Naive thymus-derived CD4-positive, alpha-beta T cell (primary cell): ENCODE results near the gene GGCX. TPM values are rescaled to one million over a fixed set of nuclear protein-coding genes. Genes with fewer than 3 reads are reported as not detected.

Experiments used
- ATAC-seq: fragments of 150-1000 bp; cut with Tn5 transposase; 2 replicates; pipeline ENCODE4 v1.10.0; 2021; ENCODE audit warnings: mild to moderate bottlenecking, moderate library complexity
- CTCF ChIA-PET: fragments of 350-600 bp; sonication (Branson Sonifier 250); formaldehyde crosslinking; loops from one replicate; lab custom pipeline; 2021; ENCODE audit warnings: antibody characterized with exemption; lab: Charles Lee
- POLR2A ChIA-PET: fragments of 350-600 bp; sonication (Branson Sonifier 250); formaldehyde crosslinking; loops from one replicate; lab custom pipeline; 2021; ENCODE audit warnings: antibody characterized with exemption, inconsistent platforms; lab: Charles Lee
- DNase-seq, 9 donors: peaks; one replicate each; pipeline versions ENCODE4 v3.0.0 to v3.0.0-alpha.2; 2020 to 2022; ENCODE audit warnings: mixed read lengths in 1 of 9
- H3K27ac ChIP-seq: one replicate; pipeline ENCODE4 v1.7.0; 2013; ENCODE audit warnings: mild to moderate bottlenecking, low read depth, low read length, moderate library complexity
- H3K27me3 ChIP-seq, 2 donors: one replicate each; pipeline ENCODE4 v1.7.0; 2013; ENCODE audit warnings: low read length in 2 of 2, mild to moderate bottlenecking in 2 of 2, moderate library complexity in 2 of 2; ENCODE audit not compliant: control insufficient read depth in 2 of 2, insufficient read depth in 2 of 2
- H3K36me3 ChIP-seq, 3 experiments: 1 replicate in 2 of 3; 2 replicates in 1 of 3; pipeline ENCODE4 v1.7.0; 2013; ENCODE audit warnings: low read length in 3 of 3, mild to moderate bottlenecking in 3 of 3, moderate library complexity in 1 of 3; ENCODE audit not compliant: insufficient read depth in 3 of 3, control insufficient read depth in 2 of 3
- H3K4me1 ChIP-seq, 2 donors: one replicate each; pipeline ENCODE4 v1.7.0; 2013; ENCODE audit warnings: low read length in 2 of 2, mild to moderate bottlenecking in 2 of 2, moderate library complexity in 1 of 2; ENCODE audit not compliant: control insufficient read depth in 2 of 2, insufficient read depth in 2 of 2
- H3K4me3 ChIP-seq: 2 replicates; pipeline ENCODE4 v1.7.0; 2013; ENCODE audit warnings: mild to moderate bottlenecking, low read length
- H3K9me3 ChIP-seq, 3 experiments: 1 replicate in 2 of 3; 2 replicates in 1 of 3; pipeline ENCODE4 v1.7.0; 2013; ENCODE audit warnings: low read length in 3 of 3; ENCODE audit not compliant: control insufficient read depth in 2 of 3
- H3K27ac Mint-ChIP-seq, 9 donors: one replicate each; pipeline ENCODE4 v1.8.0; 2020 to 2022; ENCODE audit warnings: mixed read lengths in 9 of 9, mild to moderate bottlenecking in 8 of 9, moderate library complexity in 5 of 9, inconsistent platforms in 2 of 9
- H3K27me3 Mint-ChIP-seq, 5 donors: one replicate each; pipeline ENCODE4 v1.8.0; 2021 to 2022; ENCODE audit warnings: mixed read lengths in 5 of 5, mild to moderate bottlenecking in 1 of 5
- H3K36me3 Mint-ChIP-seq, 5 donors: one replicate each; pipeline ENCODE4 v1.8.0; 2020 to 2022; ENCODE audit warnings: mixed read lengths in 5 of 5, mild to moderate bottlenecking in 3 of 5, inconsistent platforms in 1 of 5
- H3K4me1 Mint-ChIP-seq, 7 donors: one replicate each; pipeline ENCODE4 v1.8.0; 2020 to 2022; ENCODE audit warnings: mixed read lengths in 7 of 7, mild to moderate bottlenecking in 3 of 7, inconsistent platforms in 1 of 7
- H3K4me3 Mint-ChIP-seq, 10 donors: one replicate each; pipeline ENCODE4 v1.8.0; 2020 to 2022; ENCODE audit warnings: mild to moderate bottlenecking in 10 of 10, mixed read lengths in 10 of 10, moderate library complexity in 6 of 10, inconsistent platforms in 2 of 10
- H3K9me3 Mint-ChIP-seq, 11 donors: one replicate each; pipeline ENCODE4 v1.8.0; 2020 to 2022; ENCODE audit warnings: mixed read lengths in 11 of 11, mild to moderate bottlenecking in 4 of 11, inconsistent platforms in 1 of 11, moderate library complexity in 1 of 11
- intact Hi-C, 2 donors: fragments of 100-400 bp; cut with micrococcal nuclease; formaldehyde crosslinking; loops; one replicate each; pipeline ENCODE4 v1.15.1; 2023
- polyA plus RNA-seq, 2 donors: library from polyadenylated mRNA; unstranded; fragments of 300-500 nt; fragmentation: Illumina TruSeq; gene quantifications; one replicate each; pipeline ENCODE4 v1.2.3, GENCODE V29; 2021
- total RNA-seq, 6 experiments: library from RNA in 5 of 6; stranded (reverse) in 5 of 6; gene quantifications; 1 replicate in 5 of 6; 2 replicates in 1 of 6; pipeline ENCODE4 v1.2.3 and lab custom pipeline; 2021 to 2026

GGCX gene
- total and polyA plus RNA-seq, 7 experiments from 2014 or later = 11.8 to 34.2 (median 20.5) TPM

DNA sequence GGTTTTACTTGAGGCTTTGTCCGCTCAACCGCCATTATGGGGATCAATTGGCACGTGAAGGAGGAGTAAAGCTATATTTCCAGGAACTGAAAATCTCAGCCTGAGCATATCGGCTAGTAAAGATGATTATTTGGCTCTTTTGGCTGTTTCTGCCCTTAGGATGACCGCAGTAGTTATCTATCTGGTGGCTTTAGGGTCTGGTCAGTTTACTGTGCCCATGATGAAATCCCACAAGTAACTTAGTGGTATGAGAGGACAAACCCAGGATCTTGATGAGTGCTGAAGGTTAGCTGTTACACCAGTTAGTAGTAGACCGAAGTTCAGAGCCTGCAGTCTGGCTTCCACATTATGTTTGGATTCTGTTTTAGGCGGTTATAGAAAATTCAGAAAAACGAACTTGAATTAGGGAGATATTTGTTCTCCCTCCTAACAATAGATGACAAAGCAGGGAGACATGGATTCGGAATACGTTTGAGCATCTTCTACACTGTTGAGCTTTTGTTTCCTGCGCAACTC is 21.1 kb downstream of the GGCX start:
- no peaks in the 10 kb centered on the region for H3K27me3 Mint-ChIP-seq
- DNase-seq (no peak), ATAC-seq (no peak)
- H3K9me3 Mint-ChIP-seq = peaks cover 0 to 1% (median 0%) of the 10 kb centered on the region in 11 donors
- Histone ChIP-seq H3K9me3 (no peaks in the 10 kb centered on the region), H3K36me3 (peaks cover 17 to 42% (median 21%) of the 10 kb centered on the region in 3 experiments), H3K27ac (peak overlapping the region; percentile 84), H3K4me3 (peak overlapping the region; percentile 92), H3K27me3 (no peaks in the 10 kb centered on the region), H3K4me1 (peaks cover 19 to 27% of the 10 kb centered on the region in 2 donors)
- peaks cover 14 to 64% (median 52%) of the 10 kb centered on the region in 7 donors for H3K4me1 Mint-ChIP-seq
- ChIA-PET CTCF (interaction anchor here (0.6 to 3.5 kb wide), 6 partner anchors 11 to 119 kb away, joined by 3 to 31 read pairs (median 3); partner anchors contain the start of gene GGCX), POLR2A (interaction anchor here (0.6 to 5.7 kb wide), 15 partner anchors 10 to 213 kb away, joined by 3 to 74 read pairs (median 11); partner anchors contain the start of genes CAPG, ELMOD3, GGCX and RETSAT)
- peak overlapping the region; percentile 79 to 95 (median 91) for H3K27ac Mint-ChIP-seq
- intact Hi-C loops = no loop called here
- H3K36me3 Mint-ChIP-seq = peaks cover 21 to 42% (median 24%) of the 10 kb centered on the region in 5 donors
- peak overlapping the region; percentile 91 to 98 (median 94) for H3K4me3 Mint-ChIP-seq

DNA sequence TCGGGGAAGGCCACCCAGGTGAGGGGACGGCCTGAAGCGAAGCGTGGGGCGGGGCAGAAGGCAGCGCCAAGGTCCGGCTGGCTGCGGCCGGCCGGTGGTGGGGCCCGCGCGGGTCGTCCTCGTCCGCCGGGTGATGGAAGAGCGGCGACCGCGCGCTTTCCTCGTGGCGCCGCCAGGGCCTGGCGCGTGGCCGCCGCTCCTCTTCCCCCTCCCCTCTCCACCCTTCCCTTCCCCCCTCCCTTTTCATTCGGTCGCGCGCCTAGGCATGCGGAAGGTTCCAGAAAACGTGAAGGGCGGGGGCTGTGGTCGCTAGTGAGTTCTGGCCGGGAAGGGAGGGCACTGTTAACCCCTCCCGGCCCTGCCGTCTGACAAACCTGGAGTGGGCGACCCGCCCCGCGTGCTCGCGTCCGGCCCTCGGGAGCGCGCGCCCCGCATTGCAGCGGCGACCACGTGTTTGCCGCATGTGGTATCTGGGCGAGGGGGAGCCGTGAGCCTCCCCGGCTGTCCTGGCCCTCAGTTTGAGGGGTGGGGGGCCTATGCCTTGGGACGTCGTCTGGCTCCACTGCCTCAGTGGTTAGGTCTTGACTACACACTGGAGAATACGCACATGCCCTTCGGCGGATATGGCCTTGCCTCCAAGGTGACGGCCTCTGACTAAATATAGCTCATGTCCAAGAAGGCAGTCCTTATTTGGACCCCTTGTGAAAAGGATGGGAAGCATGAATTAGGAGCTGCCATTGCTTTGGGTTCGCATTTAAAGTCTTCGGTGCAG is 21.7 kb downstream of the GGCX start:
- POLR2A ChIA-PET = interaction anchor here (0.6 to 5.7 kb wide), 30 partner anchors 11 to 901 kb away, joined by 3 to 74 read pairs (median 6); partner anchors contain the start of genes C2orf68, CAPG, ELMOD3 and GGCX

DNA sequence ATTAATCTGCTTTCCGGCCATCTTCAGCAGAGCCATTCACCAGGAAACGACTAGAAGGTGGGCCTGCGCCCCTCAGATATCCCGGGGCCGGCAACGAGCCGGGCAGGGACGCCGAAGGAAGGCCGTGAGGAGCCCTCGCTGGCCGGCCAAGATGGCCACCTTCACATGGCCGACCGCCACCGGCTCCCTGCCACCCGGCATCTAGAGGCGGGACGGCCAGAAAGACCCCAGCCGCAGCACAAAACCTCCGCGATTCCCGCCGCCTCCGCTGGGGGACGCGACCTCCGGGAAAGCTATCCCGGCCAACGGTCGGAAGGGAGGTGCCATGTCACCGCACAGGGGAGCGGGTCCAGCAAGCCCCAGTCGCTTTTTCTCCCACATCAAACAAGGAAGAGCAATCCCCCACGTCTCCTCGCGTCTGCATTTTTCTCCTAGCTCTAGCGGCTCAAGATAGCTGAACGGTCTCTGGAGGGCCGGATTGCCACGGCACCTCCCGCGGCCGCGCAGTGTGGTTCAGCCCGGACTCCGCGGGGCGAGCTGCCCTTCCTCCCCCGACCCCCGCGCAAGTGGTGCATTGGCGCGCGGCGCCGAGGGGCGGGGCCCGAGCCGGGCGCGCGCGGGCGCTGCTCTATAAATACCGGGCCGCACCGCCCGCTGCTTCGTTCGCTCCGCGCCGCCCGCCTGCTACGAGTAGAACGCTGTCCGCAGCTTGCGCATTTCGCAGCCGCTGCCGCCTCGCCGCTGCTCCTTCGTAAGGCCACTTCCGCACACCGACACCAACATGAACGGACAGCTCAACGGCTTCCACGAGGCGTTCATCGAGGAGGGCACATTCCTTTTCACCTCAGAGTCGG is 22.6 kb downstream of the GGCX start, which contains the start of gene MAT2A:
MAT2A (plus strand) TSS at position 662 of the 854 bp plus-strand sequence; CDS start at position 782, 120 bp downstream.
- intact Hi-C loops = loop anchor here (1.0 to 5.0 kb wide), 14 partner anchors 14 to 349 kb away; partner anchors contain the start of genes ELMOD3 (in 2 of the 2), GGCX (in 2 of the 2), RETSAT (in 2 of the 2) and SH2D6 (in 2 of the 2)
- Histone ChIP-seq H3K27me3 (no peaks in the 10 kb centered on the region), H3K27ac (peak within 1 kb of the TSS; percentile 84), H3K36me3 (peaks cover 17 to 32% (median 21%) of the 10 kb centered on the region in 3 experiments), H3K4me1 (peaks cover 19 to 27% of the 10 kb centered on the region in 2 donors), H3K4me3 (peak within 1 kb of the TSS; percentile 92), H3K9me3 (no peaks in the 10 kb centered on the region)
- DNase-seq (peak; percentile 72 to 96 (median 88)), ATAC-seq (peak; percentile 87)
- ChIA-PET POLR2A (interaction anchor here (0.6 to 5.7 kb wide), 32 partner anchors 12 to 1058 kb away, joined by 3 to 74 read pairs (median 6); partner anchors contain the start of genes C2orf68, CAPG, ELMOD3 and GGCX), CTCF (interaction anchor here (0.6 to 3.5 kb wide), 8 partner anchors 12 to 863 kb away, joined by 3 to 31 read pairs (median 4); partner anchors contain the start of gene GGCX)
- Mint-ChIP-seq H3K4me3 (peak within 1 kb of the TSS; percentile 91 to 98 (median 95)), H3K27me3 (no peaks in the 10 kb centered on the region), H3K36me3 (peaks cover 17 to 35% (median 19%) of the 10 kb centered on the region in 5 donors), H3K4me1 (peaks cover 14 to 58% (median 47%) of the 10 kb centered on the region in 7 donors), H3K9me3 (peaks cover 0 to 1% (median 0%) of the 10 kb centered on the region in 11 donors), H3K27ac (peak within 1 kb of the TSS; percentile 90 to 97 (median 94))

More for the DNA sequence above, 21.7 kb downstream of the GGCX start:
- peak overlapping the region; percentile 91 to 98 (median 95) for H3K4me3 Mint-ChIP-seq
- CTCF ChIA-PET = interaction anchor here (0.6 to 3.5 kb wide), 8 partner anchors 12 to 120 kb away, joined by 3 to 31 read pairs (median 3); partner anchors contain the start of gene GGCX
- peaks cover 21 to 42% (median 24%) of the 10 kb centered on the region in 5 donors for H3K36me3 Mint-ChIP-seq
- Histone ChIP-seq H3K36me3 (peaks cover 17 to 40% (median 21%) of the 10 kb centered on the region in 3 experiments), H3K9me3 (no peaks in the 10 kb centered on the region), H3K4me1 (peaks cover 19 to 27% of the 10 kb centered on the region in 2 donors), H3K27ac (peak overlapping the region; percentile 84), H3K4me3 (peak overlapping the region; percentile 92), H3K27me3 (no peaks in the 10 kb centered on the region)
- intact Hi-C loops = loop anchor here (1.0 to 5.0 kb wide), 13 partner anchors 13 to 348 kb away; partner anchors contain the start of genes ELMOD3 (in 2 of the 2), GGCX (in 2 of the 2), RETSAT (in 2 of the 2) and SH2D6 (in 2 of the 2)
- no peaks in the 10 kb centered on the region for H3K27me3 Mint-ChIP-seq
- peaks cover 14 to 64% (median 52%) of the 10 kb centered on the region in 7 donors for H3K4me1 Mint-ChIP-seq
- peak overlapping the region; percentile 90 to 97 (median 94) for H3K27ac Mint-ChIP-seq
- peak; percentile 60 to 84 (median 75) for DNase-seq
- peaks cover 0 to 1% (median 0%) of the 10 kb centered on the region in 11 donors for H3K9me3 Mint-ChIP-seq
- peak; percentile 78 for ATAC-seq

DNA sequence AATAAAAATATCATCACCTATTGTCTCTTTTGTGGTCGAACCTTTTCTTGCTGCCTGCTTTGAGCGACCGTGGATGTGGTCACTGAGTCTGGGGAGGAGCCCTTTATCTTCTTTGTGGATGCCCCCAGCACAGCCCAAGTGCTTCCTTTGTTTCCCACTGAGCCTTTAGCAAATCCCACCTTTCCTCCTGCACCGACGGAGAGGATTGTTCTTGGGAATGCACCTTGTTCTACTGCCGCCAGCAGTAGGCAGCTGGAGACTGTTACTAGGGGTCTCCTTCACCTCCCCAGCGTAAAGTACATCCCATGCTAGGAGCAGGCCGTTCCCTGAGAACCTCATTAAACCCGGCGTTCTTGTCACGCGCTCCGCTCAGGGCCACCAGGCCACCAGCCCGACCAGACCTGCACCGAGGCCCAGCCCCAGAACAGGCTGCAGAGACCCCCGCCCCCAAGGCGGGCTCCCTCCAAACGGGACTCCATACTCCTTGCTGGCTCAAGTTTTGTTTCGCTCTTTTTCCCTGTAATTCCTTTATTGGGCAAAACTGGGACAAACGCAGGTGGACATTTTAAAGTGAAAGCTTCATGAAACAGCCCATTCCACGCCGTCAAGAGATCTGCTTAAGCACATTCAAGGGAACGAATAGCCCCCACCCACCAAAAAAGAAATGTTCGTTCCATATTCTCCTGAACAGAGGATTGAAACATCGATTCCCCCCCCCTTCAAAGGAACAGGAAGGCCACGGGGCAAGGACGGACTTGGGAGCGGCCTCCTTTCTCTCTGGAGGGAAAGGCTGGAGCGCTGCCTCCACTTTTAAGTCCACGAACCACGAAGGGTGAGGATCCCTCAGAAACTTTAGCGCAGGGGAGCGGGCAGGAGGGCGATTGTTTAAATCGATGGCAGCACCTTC is 23.4 kb downstream of the GGCX start:
- intact Hi-C loops = loop anchor here (1.0 to 5.0 kb wide), 4 partner anchors 65 to 349 kb away; partner anchors contain the start of genes TMEM150A (in 2 of the 2), ST3GAL5 (in 1 of the 2) and USP39 (in 1 of the 2)
- Mint-ChIP-seq H3K27ac (peak overlapping the region; percentile 89 to 97 (median 92)), H3K9me3 (peaks cover 0 to 1% (median 0%) of the 10 kb centered on the region in 11 donors), H3K27me3 (no peaks in the 10 kb centered on the region), H3K4me1 (peaks cover 14 to 52% (median 43%) of the 10 kb centered on the region in 7 donors), H3K4me3 (peak overlapping the region; percentile 91 to 98 (median 95)), H3K36me3 (peaks cover 12 to 29% (median 14%) of the 10 kb centered on the region in 5 donors)
- Histone ChIP-seq H3K27ac (peak overlapping the region; percentile 84), H3K27me3 (no peaks in the 10 kb centered on the region), H3K36me3 (peaks cover 17 to 24% (median 18%) of the 10 kb centered on the region in 3 experiments), H3K4me3 (peak overlapping the region; percentile 92), H3K9me3 (no peaks in the 10 kb centered on the region), H3K4me1 (peaks cover 19 to 27% of the 10 kb centered on the region in 2 donors)
- DNase-seq (peak in 7 of 9 donors; percentile 9 to 45 (median 18)), ATAC-seq (no peak)
- ChIA-PET POLR2A (interaction anchor here (0.8 to 5.7 kb wide), 23 partner anchors 11 to 657 kb away, joined by 3 to 74 read pairs (median 9); partner anchors contain the start of genes C2orf68, CAPG, ELMOD3 and GGCX), CTCF (interaction anchor here (0.9 to 3.5 kb wide), 4 partner anchors 13 to 118 kb away, joined by 3 to 31 read pairs (median 8); no protein-coding TSS in a partner anchor)
